Activated CD4-positive, alpha-beta T cell treated with anti-CD3 and anti-CD28 coated beads for 36 hours (primary cell): ENCODE data around the gene SERPINA5. TPM values are rescaled to one million over a fixed set of nuclear protein-coding genes. Genes with fewer than 3 reads are reported as not detected.

Experiments used
- ATAC-seq: fragments of 200-7000 bp; cut with Tn5 transposase; one replicate; pipeline ENCODE4 v1.10.0; 2021; ENCODE audit warnings: mild to moderate bottlenecking, moderate library complexity
- CTCF ChIA-PET: fragments of 350-600 bp; sonication (Branson Sonifier 250); formaldehyde crosslinking; loops from one replicate; lab custom pipeline; 2021; ENCODE audit warnings: antibody characterized with exemption; lab: Charles Lee
- POLR2A ChIA-PET: fragments of 350-600 bp; sonication (Branson Sonifier 250); formaldehyde crosslinking; loops from one replicate; lab custom pipeline; 2021; ENCODE audit warnings: antibody characterized with exemption, inconsistent platforms; lab: Charles Lee
- DNase-seq: peaks from one replicate; pipeline ENCODE4 v3.0.0-alpha.2; 2020
- H3K27ac Mint-ChIP-seq: one replicate; pipeline ENCODE4 v1.8.0; 2021; ENCODE audit warnings: mixed read lengths
- H3K27me3 Mint-ChIP-seq: one replicate; pipeline ENCODE4 v1.8.0; 2021; ENCODE audit warnings: mixed read lengths
- H3K36me3 Mint-ChIP-seq: one replicate; pipeline ENCODE4 v1.8.0; 2021; ENCODE audit warnings: low read depth, mixed read lengths
- H3K4me1 Mint-ChIP-seq: one replicate; pipeline ENCODE4 v1.8.0; 2021; ENCODE audit warnings: mixed read lengths
- H3K4me3 Mint-ChIP-seq: one replicate; pipeline ENCODE4 v1.8.0; 2021; ENCODE audit warnings: mild to moderate bottlenecking, moderate library complexity, mixed read lengths
- H3K9me3 Mint-ChIP-seq: one replicate; pipeline ENCODE4 v1.8.0; 2021; ENCODE audit warnings: low read depth, mixed read lengths
- intact Hi-C, 2 experiments: fragments of 100-400 bp; cut with DNase I in 1 of 2; cut with micrococcal nuclease in 1 of 2; formaldehyde crosslinking; loops; one replicate each; pipeline versions ENCODE4 v1.14.2 to v1.15.1; 2022 to 2024; cut with DNase I, micrococcal nuclease
- total RNA-seq, 2 experiments: library from RNA; stranded (reverse); gene quantifications; one replicate each; pipeline ENCODE4 v1.2.3, GENCODE V29; 2021

Gene SERPINA5
- total RNA-seq, 2 experiments from 2014 or later = not detected

DNA sequence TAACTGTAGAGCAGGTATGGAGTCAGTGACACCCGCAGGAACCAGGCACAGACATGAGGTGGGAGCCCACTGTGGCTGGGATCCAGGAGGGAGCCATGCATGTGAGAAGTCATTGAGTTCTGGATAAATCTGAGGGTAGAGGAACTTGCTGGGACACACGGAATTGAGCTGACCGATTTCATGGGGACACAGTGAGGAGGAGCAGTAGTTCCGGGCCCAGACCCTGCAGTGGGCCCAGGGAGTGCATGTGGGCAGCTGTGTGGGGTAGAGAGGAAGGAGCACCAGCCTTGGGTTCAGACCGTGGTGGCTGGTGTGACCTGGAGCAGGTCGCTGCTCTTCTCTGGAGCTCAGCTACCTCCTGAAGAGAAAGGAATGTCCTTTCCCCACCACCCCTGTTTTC lies 39.4 kb downstream of the SERPINA5 start:
- POLR2A ChIA-PET = no interaction called here
- Mint-ChIP-seq H3K27me3 (no peaks in the 10 kb centered on the region), H3K9me3 (peaks cover 2% of the 10 kb centered on the region), H3K36me3 (no peaks in the 10 kb centered on the region), H3K4me1 (no peaks in the 10 kb centered on the region), H3K4me3 (no peak overlapping the region), H3K27ac (no peak overlapping the region)
- CTCF ChIA-PET = no interaction called here
- ATAC-seq = no peak
- DNase-seq = no peak
- intact Hi-C loops = no loop called here

DNA sequence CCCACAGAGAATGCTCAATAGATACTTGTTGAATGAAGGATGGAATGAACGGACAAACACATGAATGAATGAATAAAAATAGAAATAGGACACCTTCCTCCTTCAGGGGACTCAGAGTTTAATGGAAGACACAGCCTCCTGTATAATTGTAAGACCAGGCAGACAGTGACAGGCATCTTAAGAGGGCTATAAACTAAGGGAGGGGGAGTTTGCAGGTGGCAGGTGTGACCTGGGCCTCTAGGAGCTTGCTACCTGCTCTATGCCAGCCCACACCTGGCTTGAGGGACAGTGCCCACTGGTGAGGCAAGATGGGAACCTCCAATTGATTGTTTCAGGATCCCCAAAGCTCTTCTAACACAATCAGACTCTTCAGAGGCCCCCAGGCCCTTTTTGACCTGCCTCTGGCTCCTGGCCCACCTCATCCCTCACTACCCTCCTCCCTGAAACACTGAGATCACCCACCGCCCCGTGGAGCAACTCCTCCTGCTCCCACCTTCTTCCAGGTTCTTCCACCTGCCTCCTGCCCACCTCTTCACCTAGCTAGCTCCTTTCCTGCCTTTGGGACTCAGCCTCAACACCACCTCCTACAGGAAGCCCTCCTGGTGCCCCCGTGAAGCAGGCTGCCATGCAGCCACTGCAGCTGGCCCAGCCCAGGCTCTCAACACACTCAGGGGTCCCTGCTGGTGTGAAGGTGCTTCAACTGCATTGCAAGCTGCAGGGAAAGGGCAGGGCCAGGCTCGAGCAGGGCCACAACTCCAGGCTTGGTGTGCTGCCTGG lies 40.3 kb downstream of the SERPINA5 start:
- CTCF ChIA-PET = no interaction called here
- Mint-ChIP-seq H3K9me3 (peaks cover 2% of the 10 kb centered on the region), H3K27ac (no peak overlapping the region), H3K4me1 (no peaks in the 10 kb centered on the region), H3K27me3 (no peaks in the 10 kb centered on the region), H3K36me3 (no peaks in the 10 kb centered on the region), H3K4me3 (no peak overlapping the region)
- intact Hi-C loops = no loop called here
- POLR2A ChIA-PET = no interaction called here
- no peak for ATAC-seq
- no peak for DNase-seq

DNA sequence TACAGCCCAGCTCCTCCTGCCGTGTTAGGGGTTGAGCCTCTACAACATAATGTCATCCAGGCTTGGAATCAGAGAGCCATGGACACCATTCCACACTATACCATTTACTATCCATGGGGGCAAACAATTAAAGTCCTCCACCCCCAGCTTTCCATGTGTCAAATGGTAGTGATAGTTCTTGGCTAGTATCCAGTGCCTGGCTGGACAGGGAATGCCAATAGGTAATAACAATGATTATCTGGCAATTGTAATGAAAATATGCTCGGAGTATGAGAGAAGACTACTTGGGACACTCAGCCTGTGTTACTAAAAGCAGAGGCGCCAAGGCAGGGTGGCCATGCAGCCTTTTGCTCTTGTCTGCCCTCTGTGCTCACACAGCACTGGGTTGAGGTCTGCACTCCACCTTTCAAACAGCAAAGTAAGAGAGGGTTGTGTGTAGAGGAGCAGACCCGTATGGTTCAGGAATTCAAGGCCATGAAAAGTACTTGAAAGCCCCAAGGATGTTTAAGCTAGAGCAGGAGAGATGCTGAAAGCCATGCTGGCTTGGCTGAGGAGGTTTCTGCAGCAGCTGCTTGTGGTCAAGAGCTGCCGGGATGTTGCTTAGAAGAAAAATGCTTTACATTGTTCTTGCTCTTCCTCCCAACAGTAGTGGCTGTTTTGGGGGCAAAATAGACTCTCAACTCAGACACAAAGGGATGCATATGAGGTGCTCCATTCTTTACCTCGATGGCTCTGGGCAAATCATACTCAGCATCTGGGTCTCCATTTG lies 41.6 kb downstream of the SERPINA5 start:
- H3K27me3 Mint-ChIP-seq = no peaks in the 10 kb centered on the region
- no peaks in the 10 kb centered on the region for H3K9me3 Mint-ChIP-seq
- H3K4me1 Mint-ChIP-seq = no peaks in the 10 kb centered on the region
- ChIA-PET CTCF (interaction anchor here (0.5 to 1.0 kb wide), 2 partner anchors 29 to 203 kb away, joined by 5 read pairs; no protein-coding TSS in a partner anchor), POLR2A (no interaction called here)
- intact Hi-C loops = no loop called here
- no peaks in the 10 kb centered on the region for H3K36me3 Mint-ChIP-seq
- ATAC-seq = no peak
- DNase-seq = no peak
- no peak overlapping the region for H3K4me3 Mint-ChIP-seq
- no peak overlapping the region for H3K27ac Mint-ChIP-seq

DNA sequence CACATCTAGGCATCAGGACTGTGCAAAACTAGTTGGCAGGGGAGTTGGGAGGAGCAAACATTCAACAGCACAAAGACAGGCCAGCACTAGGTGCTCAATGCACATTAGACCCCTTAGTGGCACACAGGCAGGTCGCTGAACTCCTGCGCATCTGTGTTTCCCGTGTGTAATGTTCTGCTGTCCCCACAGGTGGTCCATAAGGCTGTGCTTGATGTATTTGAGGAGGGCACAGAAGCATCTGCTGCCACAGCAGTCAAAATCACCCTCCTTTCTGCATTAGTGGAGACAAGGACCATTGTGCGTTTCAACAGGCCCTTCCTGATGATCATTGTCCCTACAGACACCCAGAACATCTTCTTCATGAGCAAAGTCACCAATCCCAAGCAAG lies 42.2 kb downstream of the SERPINA5 start:
- DNase-seq (no peak), ATAC-seq (no peak)
- no peaks in the 10 kb centered on the region for H3K36me3 Mint-ChIP-seq
- CTCF ChIA-PET = interaction anchor here (0.7 to 1.0 kb wide), 2 partner anchors 28 to 46 kb away, joined by 3 to 5 read pairs; no protein-coding TSS in a partner anchor
- intact Hi-C loops = no loop called here
- no peak overlapping the region for H3K27ac Mint-ChIP-seq
- H3K4me1 Mint-ChIP-seq = no peaks in the 10 kb centered on the region
- H3K4me3 Mint-ChIP-seq = no peak overlapping the region
- H3K27me3 Mint-ChIP-seq = no peaks in the 10 kb centered on the region
- POLR2A ChIA-PET = no interaction called here
- H3K9me3 Mint-ChIP-seq = no peaks in the 10 kb centered on the region

DNA sequence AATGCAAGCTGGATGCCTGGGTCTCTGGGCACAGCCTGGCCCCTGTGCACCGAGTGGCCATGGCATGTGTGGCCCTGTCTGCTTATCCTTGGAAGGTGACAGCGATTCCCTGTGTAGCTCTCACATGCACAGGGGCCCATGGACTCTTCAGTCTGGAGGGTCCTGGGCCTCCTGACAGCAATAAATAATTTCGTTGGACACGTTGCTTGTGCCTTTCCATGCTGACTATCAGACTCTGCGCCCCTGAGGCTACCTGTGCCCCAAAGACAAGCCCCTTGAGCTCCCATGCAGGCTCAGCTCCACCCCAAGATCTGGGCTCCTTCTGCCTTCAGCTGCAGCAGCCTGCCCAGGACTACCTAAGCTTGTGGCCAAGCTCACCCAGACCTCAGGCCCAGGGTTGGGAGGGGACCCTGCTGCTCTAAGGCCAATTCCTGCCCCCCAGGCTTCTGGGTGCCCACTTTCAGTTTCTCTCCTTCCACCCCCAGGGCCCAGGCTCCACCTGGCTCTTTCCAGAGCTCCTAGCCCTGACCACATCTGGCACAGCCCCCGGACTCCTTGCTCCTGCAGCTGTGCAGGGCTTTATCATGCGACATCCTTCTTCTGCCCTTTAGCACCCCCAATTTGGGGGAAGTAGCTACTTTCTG lies 42.8 kb downstream of the SERPINA5 start:
- Mint-ChIP-seq H3K4me1 (no peaks in the 10 kb centered on the region), H3K9me3 (no peaks in the 10 kb centered on the region), H3K4me3 (no peak overlapping the region), H3K27ac (no peak overlapping the region), H3K27me3 (peaks cover 3% of the 10 kb centered on the region), H3K36me3 (no peaks in the 10 kb centered on the region)
- POLR2A ChIA-PET = no interaction called here
- no peak for ATAC-seq
- DNase-seq = no peak
- CTCF ChIA-PET = interaction anchor here (0.7 to 1.0 kb wide), 3 partner anchors 28 to 871 kb away, joined by 3 to 5 read pairs (median 3); no protein-coding TSS in a partner anchor
- intact Hi-C loops = no loop called here

DNA sequence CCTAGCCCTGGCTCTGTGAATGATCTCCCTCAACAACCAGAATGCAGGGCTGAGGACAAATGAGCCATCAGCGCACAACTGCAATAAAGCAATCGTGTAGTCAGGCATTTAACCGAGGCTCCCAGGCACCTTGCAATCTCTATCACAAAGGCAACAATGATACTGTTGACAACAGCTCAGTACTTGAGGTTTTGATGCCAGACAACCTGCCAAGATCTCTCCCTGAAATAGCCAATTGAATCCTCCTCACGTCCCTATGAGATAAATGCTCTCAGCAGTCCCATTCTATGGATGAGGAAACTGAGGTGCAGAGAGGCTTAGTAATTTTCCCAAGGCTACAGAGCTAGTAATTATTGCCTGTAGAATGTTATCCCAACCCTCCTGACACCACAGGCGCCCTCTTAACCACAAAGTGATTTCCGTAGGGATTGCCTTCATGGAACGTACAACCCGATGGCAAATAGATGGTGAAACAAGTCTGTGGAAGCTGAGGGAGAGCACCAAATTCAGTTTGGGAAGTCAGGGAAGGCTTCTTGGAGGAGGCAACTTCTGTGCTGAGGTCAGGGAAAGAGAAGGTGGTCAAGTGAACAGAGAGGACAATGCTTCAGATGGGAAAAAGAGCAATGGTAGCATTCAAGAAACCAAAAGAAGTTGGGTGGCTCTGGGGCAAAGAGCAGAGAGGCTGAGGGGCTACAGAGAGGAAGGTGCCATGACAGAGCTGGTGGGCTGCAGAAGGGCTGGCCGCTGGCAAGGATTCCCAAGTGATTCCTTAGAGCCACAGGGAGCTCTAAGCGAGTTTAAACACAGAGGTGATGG lies 43.5 kb downstream of the SERPINA5 start:
- no peaks in the 10 kb centered on the region for H3K9me3 Mint-ChIP-seq
- DNase-seq = no peak
- CTCF ChIA-PET = interaction anchor here (0.7 kb wide), 1 partner anchor 871 kb away, joined by 3 read pairs; no protein-coding TSS in a partner anchor
- no peaks in the 10 kb centered on the region for H3K36me3 Mint-ChIP-seq
- H3K27ac Mint-ChIP-seq = no peak overlapping the region
- POLR2A ChIA-PET = no interaction called here
- peaks cover 7% of the 10 kb centered on the region for H3K27me3 Mint-ChIP-seq
- H3K4me1 Mint-ChIP-seq = no peaks in the 10 kb centered on the region
- no peak for ATAC-seq
- H3K4me3 Mint-ChIP-seq = no peak overlapping the region
- intact Hi-C loops = no loop called here

DNA sequence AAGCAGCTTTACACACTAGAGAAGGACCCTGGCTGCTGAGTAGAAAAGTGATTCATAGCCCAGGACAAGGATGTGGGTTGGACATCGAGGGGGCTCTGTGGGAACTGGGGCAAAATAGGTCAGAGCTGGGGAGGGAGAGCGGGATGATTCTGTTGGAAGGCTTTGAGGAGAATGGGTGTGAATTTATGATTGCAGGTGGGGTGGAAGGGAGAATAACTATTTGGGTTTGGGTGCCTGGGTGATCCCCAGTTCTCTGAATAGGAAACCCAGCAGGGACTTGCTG lies 44.1 kb downstream of the SERPINA5 start:
- intact Hi-C loops = no loop called here
- Mint-ChIP-seq H3K27me3 (peaks cover 7% of the 10 kb centered on the region), H3K9me3 (no peaks in the 10 kb centered on the region), H3K4me3 (no peak overlapping the region), H3K27ac (no peak overlapping the region), H3K4me1 (no peaks in the 10 kb centered on the region), H3K36me3 (no peaks in the 10 kb centered on the region)
- DNase-seq (no peak), ATAC-seq (no peak)
- ChIA-PET POLR2A (no interaction called here), CTCF (no interaction called here)

DNA sequence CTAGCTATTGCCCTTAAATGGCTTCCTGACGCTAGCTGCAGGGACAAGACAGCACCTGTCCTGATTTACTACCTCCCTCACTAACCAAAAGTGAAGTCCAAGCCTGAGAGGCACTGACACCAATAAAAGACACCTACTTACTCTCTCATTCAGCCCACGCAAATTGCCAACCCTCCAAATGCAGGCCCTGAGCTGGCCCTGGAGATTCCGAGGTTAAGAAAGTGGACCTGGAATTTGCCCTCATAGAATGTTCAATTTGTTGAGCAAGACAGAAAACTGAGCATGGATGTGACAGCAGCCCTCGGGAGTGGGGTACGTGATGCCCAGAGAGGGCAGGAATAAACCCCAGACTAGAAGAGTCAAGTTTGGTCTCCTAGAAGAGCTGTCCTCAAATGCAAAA lies 47.4 kb downstream of the SERPINA5 start:
- DNase-seq (no peak), ATAC-seq (no peak)
- H3K27me3 Mint-ChIP-seq = peaks cover 11% of the 10 kb centered on the region
- H3K4me1 Mint-ChIP-seq = no peaks in the 10 kb centered on the region
- no peak overlapping the region for H3K4me3 Mint-ChIP-seq
- H3K9me3 Mint-ChIP-seq = no peaks in the 10 kb centered on the region
- no peak overlapping the region for H3K27ac Mint-ChIP-seq
- ChIA-PET CTCF (interaction anchor here (0.6 to 1.2 kb wide), 2 partner anchors 25 to 413 kb away, joined by 3 read pairs; no protein-coding TSS in a partner anchor), POLR2A (no interaction called here)
- intact Hi-C loops = no loop called here
- no peaks in the 10 kb centered on the region for H3K36me3 Mint-ChIP-seq

DNA sequence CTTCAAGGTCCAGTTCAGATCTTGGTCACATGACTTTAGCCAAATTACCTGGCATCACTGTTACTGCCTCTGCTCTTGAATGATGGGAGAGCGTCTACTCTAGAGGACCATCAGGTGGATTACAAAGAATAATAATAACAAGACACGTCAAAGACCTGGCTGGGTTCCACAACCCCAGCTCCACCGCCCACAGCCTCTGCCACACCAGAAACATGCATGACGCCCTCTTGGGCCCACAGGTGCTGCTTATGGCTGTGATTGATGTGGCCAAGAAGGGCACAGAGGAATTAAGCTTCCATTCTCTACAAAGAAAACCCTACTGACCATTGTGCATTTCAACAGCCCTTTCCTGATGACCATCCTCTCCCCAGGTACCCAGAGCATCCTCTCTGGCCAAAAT lies 49.2 kb downstream of the SERPINA5 start:
- DNase-seq = no peak
- no peak overlapping the region for H3K4me3 Mint-ChIP-seq
- no peaks in the 10 kb centered on the region for H3K9me3 Mint-ChIP-seq
- ChIA-PET CTCF (no interaction called here), POLR2A (no interaction called here)
- H3K36me3 Mint-ChIP-seq = no peaks in the 10 kb centered on the region
- no peaks in the 10 kb centered on the region for H3K4me1 Mint-ChIP-seq
- peaks cover 11% of the 10 kb centered on the region for H3K27me3 Mint-ChIP-seq
- H3K27ac Mint-ChIP-seq = no peak overlapping the region
- no peak for ATAC-seq
- intact Hi-C loops = no loop called here

DNA sequence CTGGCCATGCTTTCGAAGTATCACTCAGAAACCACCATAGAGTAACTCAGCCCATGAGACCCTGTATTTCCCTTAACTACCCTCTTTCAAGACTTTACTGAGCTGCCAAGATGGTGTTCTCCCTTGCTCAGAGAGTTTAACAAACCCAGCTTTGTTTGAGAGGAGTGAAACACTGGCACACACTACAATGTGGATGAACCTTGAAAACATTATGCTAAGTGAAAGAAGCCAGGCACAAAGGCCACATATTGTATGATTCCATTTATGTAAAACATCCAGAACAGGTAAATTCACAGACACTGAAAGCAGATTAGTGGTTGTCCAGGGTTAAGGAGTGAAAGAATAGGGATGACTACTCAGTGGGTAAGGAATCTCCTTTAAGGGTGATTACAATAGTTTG lies 49.8 kb downstream of the SERPINA5 start:
- no peak for DNase-seq
- Mint-ChIP-seq H3K27ac (no peak overlapping the region), H3K4me3 (no peak overlapping the region), H3K9me3 (no peaks in the 10 kb centered on the region), H3K4me1 (no peaks in the 10 kb centered on the region), H3K36me3 (no peaks in the 10 kb centered on the region), H3K27me3 (peaks cover 11% of the 10 kb centered on the region)
- no peak for ATAC-seq
- intact Hi-C loops = no loop called here
- CTCF ChIA-PET = no interaction called here
- POLR2A ChIA-PET = no interaction called here
